AG04449 (cell line): Measurements from ENCODE around the gene TCTN2.

Experiments
- CTCF ChIA-PET: fragments of 350-600 bp; formaldehyde crosslinking; extraction: SDS; loops from one replicate; lab custom pipeline; 2021; ENCODE audit warnings: antibody characterized with exemption; lab: Yijun Ruan, JAX
- POLR2A ChIA-PET: fragments of 400-600, 350-600 bp; formaldehyde crosslinking; extraction: SDS; loops from one replicate; lab custom pipeline; 2020; ENCODE audit warnings: antibody characterized with exemption, inconsistent platforms; lab: Yijun Ruan, JAX
- DNase-seq: peaks from one replicate; pipeline ENCODE4 v3.0.0-alpha.2; 2010; ENCODE audit warnings: low read depth, low spot score
- H3K4me3 ChIP-seq: 2 replicates; pipeline ENCODE4 v1.5.1; 2011; ENCODE audit warnings: low read depth, mild to moderate bottlenecking, control low read depth, low read length
- CTCF ChIP-seq: IDR thresholded peaks from one replicate; pipeline ENCODE4 v1.5.1; 2011; ENCODE audit warnings: mild to moderate bottlenecking, moderate library complexity, low read length, control low read depth, inconsistent platforms; ENCODE audit not compliant: insufficient read depth; ENCODE audit errors: missing control alignments

The TCTN2 gene

GRCh38 chr12:123645380-123645779, 25.5 kb upstream of the TCTN2 start:
- no peak for TF ChIP-seq CTCF
- no peak overlapping the region for H3K4me3 ChIP-seq
- POLR2A ChIA-PET, result no interaction called here
- DNase-seq, result no peak
- CTCF ChIA-PET, result no interaction called here

GRCh38 chr12:123645878-123646277, 25.0 kb upstream of the TCTN2 start:
- ChIA-PET CTCF (no interaction called here), POLR2A (no interaction called here)
- no peak overlapping the region for H3K4me3 ChIP-seq
- no peak for TF ChIP-seq CTCF
- DNase-seq, result no peak

GRCh38 chr12:123648401-123648800, 22.5 kb upstream of the TCTN2 start:
- ChIA-PET CTCF (no interaction called here), POLR2A (no interaction called here)
- DNase-seq, result no peak
- no peak overlapping the region for H3K4me3 ChIP-seq
- no peak for TF ChIP-seq CTCF

GRCh38 chr12:123654129-123654701, 16.7 kb upstream of the TCTN2 start:
- ChIA-PET POLR2A (no interaction called here), CTCF (no interaction called here)
- DNase-seq, result no peak
- no peak for TF ChIP-seq CTCF
- no peak overlapping the region for H3K4me3 ChIP-seq

GRCh38 chr12:123655420-123655819, 15.5 kb upstream of the TCTN2 start:
- ChIA-PET POLR2A (no interaction called here), CTCF (no interaction called here)
- no peak for TF ChIP-seq CTCF
- no peak overlapping the region for H3K4me3 ChIP-seq
- no peak for DNase-seq

- CTCF ChIA-PET, result interaction anchor here (0.6 to 0.8 kb wide), 3 partner anchors 63 to 249 kb away, joined by 3 to 4 read pairs (median 3); no protein-coding TSS in a partner anchor
Measured at GRCh38 chr12:123656392-123656791, 14.5 kb upstream of the TCTN2 start.

More at GRCh38 chr12:123656392-123656791, 14.5 kb upstream of the TCTN2 start:
- H3K4me3 ChIP-seq, result no peak overlapping the region
- POLR2A ChIA-PET, result no interaction called here
- no peak for TF ChIP-seq CTCF
- DNase-seq, result no peak
